SK-N-SH (cell line): ENCODE data around the gene CPNE8. TPM values are rescaled to one million over a fixed set of nuclear protein-coding genes. Genes with fewer than 3 reads are reported as not detected.

Source experiments
- CTCF ChIA-PET: fragments of 300-600, 350-600 bp; formaldehyde crosslinking; extraction: SDS; loops from one replicate; lab custom pipeline; 2021; lab: Yijun Ruan, JAX
- POLR2A ChIA-PET: fragments of 350-600 bp; sonication (Branson Sonifier 250); formaldehyde crosslinking; extraction: SDS; loops from one replicate; lab custom pipeline; 2020; ENCODE audit warnings: antibody characterized with exemption, inconsistent platforms; lab: Yijun Ruan, JAX
- DNase-seq: peaks from one replicate; pipeline ENCODE4 v3.0.0; 2012
- H2AFZ ChIP-seq: fragments of 200-600 bp; sonication (generic); 2 replicates; pipeline ENCODE4 v1.8.1; 2016; ENCODE audit warnings: antibody characterized with exemption, mild to moderate bottlenecking, low read depth
- H3F3A ChIP-seq: fragments of 200-600 bp; sonication (generic); replicated peaks from 2 replicates; pipeline ENCODE3; 2016; ENCODE audit warnings: antibody characterized with exemption, mild to moderate bottlenecking; ENCODE audit not compliant: insufficient read depth
- H3K27ac ChIP-seq, 2 experiments: fragments of 200-500 bp in 1 of 2; fragments of 200-600 bp in 1 of 2; sonication (Bioruptor generic) in 1 of 2; sonication (generic), shearing (Covaris generic) in 1 of 2; 2 replicates each; pipeline versions ENCODE4 v1.5.1 to v1.6.1; 2014 to 2016; ENCODE audit warnings: low read depth in 2 of 2, inconsistent platforms in 1 of 2, low read length in 1 of 2, mild to moderate bottlenecking in 1 of 2, mixed read lengths in 1 of 2
- H3K27me3 ChIP-seq: fragments of 200-600 bp; sonication (generic), shearing (Covaris generic); 2 replicates; pipeline ENCODE4 v1.6.1; 2016; ENCODE audit warnings: mixed run types; ENCODE audit not compliant: insufficient read depth
- H3K36me3 ChIP-seq, 2 experiments: fragments of 200-500 bp in 1 of 2; fragments of 200-600 bp in 1 of 2; sonication (Bioruptor generic) in 1 of 2; sonication (generic) in 1 of 2; replicated peaks in 1 of 2; 2 replicates each; pipeline versions ENCODE3 to v1.5.1; 2014 to 2016; ENCODE audit warnings: low read length in 1 of 2, mild to moderate bottlenecking in 1 of 2; ENCODE audit not compliant: insufficient read depth in 2 of 2, control insufficient read depth in 1 of 2
- H3K4me1 ChIP-seq, 2 experiments: fragments of 200-500 bp in 1 of 2; fragments of 200-600 bp in 1 of 2; sonication (Bioruptor generic) in 1 of 2; sonication (generic), shearing (Covaris generic) in 1 of 2; 2 replicates each; pipeline versions ENCODE4 v1.5.1 to v1.6.1; 2014 to 2016; ENCODE audit warnings: low read depth in 1 of 2, low read length in 1 of 2, mixed run types in 1 of 2; ENCODE audit not compliant: insufficient read depth in 2 of 2, control insufficient read depth in 1 of 2
- H3K4me2 ChIP-seq: fragments of 200-600 bp; sonication (generic), shearing (Covaris generic); 2 replicates; pipeline ENCODE4 v1.6.1; 2017; ENCODE audit warnings: mixed run types
- H3K4me3 ChIP-seq, 2 experiments: fragments of 200-500 bp in 1 of 2; fragments of 200-600 bp in 1 of 2; sonication (Bioruptor generic) in 1 of 2; sonication (generic), shearing (Covaris generic) in 1 of 2; 2 replicates each; pipeline versions ENCODE4 v1.5.1 to v1.8.1; 2014 to 2016; ENCODE audit warnings: low read depth in 2 of 2, inconsistent platforms in 1 of 2, low read length in 1 of 2, mild to moderate bottlenecking in 1 of 2, mixed read lengths in 1 of 2, moderate library complexity in 1 of 2
- H3K79me2 ChIP-seq: fragments of 200-600 bp; sonication (generic); 2 replicates; pipeline ENCODE4 v1.8.1; 2017; ENCODE audit warnings: mild to moderate bottlenecking; ENCODE audit not compliant: insufficient read depth
- H3K9ac ChIP-seq: fragments of 200-600 bp; sonication (generic); 2 replicates; pipeline ENCODE4 v1.6.1; 2017; ENCODE audit warnings: mixed run types
- H3K9me2 ChIP-seq: fragments of 200-600 bp; sonication (generic); 2 replicates; pipeline ENCODE4 v1.6.1; 2017; ENCODE audit warnings: mixed run types
- H3K9me3 ChIP-seq: fragments of 200-600 bp; sonication (generic); 2 replicates; pipeline ENCODE4 v1.6.1; 2017; ENCODE audit warnings: mixed run types, mild to moderate bottlenecking, moderate library complexity
- H4K20me1 ChIP-seq: fragments of 200-600 bp; sonication (generic); 2 replicates; pipeline ENCODE4 v1.6.1; 2017; ENCODE audit warnings: mild to moderate bottlenecking, mixed run types; ENCODE audit not compliant: insufficient read depth
- EZH2phosphoT487 ChIP-seq: fragments of 200-600 bp; sonication (generic); IDR thresholded peaks from 2 replicates; pipeline ENCODE4 v1.6.1; 2017; ENCODE audit warnings: low read depth, mixed run types, mild to moderate bottlenecking, antibody characterized with exemption, moderate library complexity, borderline replicate concordance
- FOXM1 ChIP-seq: IDR thresholded peaks from 2 replicates; pipeline ENCODE4 v1.4.0; 2012; ENCODE audit warnings: low read depth, mild to moderate bottlenecking
- MEF2A ChIP-seq: IDR thresholded peaks from 2 replicates; pipeline ENCODE4 v1.4.0; 2012; ENCODE audit warnings: low read depth, borderline replicate concordance
- MXI1 ChIP-seq: IDR thresholded peaks from 2 replicates; pipeline ENCODE4 v1.6.1; 2012; ENCODE audit warnings: mild to moderate bottlenecking, low read depth, low read length, improper control_type of control experiment
- NFIC ChIP-seq: IDR thresholded peaks from 2 replicates; pipeline ENCODE4 v1.4.0; 2012; ENCODE audit warnings: borderline replicate concordance
- RAD21 ChIP-seq: IDR thresholded peaks from 2 replicates; pipeline ENCODE4 v1.6.1; 2012; ENCODE audit warnings: mild to moderate bottlenecking, low read length
- RFX5 ChIP-seq: IDR thresholded peaks from 2 replicates; pipeline ENCODE4 v1.6.1; 2012; ENCODE audit warnings: mild to moderate bottlenecking, improper control_type of control experiment, low read length
- RXRA ChIP-seq: IDR thresholded peaks from 2 replicates; pipeline ENCODE4 v1.4.0; 2012; ENCODE audit warnings: low read depth, mild to moderate bottlenecking, borderline replicate concordance
- SMC3 ChIP-seq: IDR thresholded peaks from 2 replicates; pipeline ENCODE4 v1.6.1; 2012; ENCODE audit warnings: low read depth, low read length, improper control_type of control experiment
- USF1 ChIP-seq: IDR thresholded peaks from 2 replicates; pipeline ENCODE4 v1.4.0; 2012; ENCODE audit warnings: low read depth, borderline replicate concordance
- USF2 ChIP-seq: fragments of 150-350 bp; IDR thresholded peaks from 2 replicates; pipeline ENCODE4 v1.6.1; 2017; ENCODE audit warnings: antibody characterized with exemption, low read length, low read depth, borderline replicate concordance
- YY1 ChIP-seq: IDR thresholded peaks from 2 replicates; pipeline ENCODE4 v1.4.0; 2012; ENCODE audit warnings: low read depth, mild to moderate bottlenecking
- ZBTB33 ChIP-seq: IDR thresholded peaks from 2 replicates; pipeline ENCODE4 v1.4.0; 2012; ENCODE audit warnings: low read depth, borderline replicate concordance
- whole genome bisulfite sequencing: methylation state at CpG from one replicate; pipeline ENCODE4 v1.1.6; 2017; ENCODE audit warnings: low lambda C conversion rate; 5-methylcytosine and 5-hydroxymethylcytosine counted together
- polyA plus RNA-seq, 3 experiments: library from polyadenylated mRNA; depleted of rRNA; stranded (reverse); fragments of >200 nt; gene quantifications; 2 replicates each; pipeline ENCODE4 v1.2.3, GENCODE V29; 2012

CPNE8 gene
- polyA plus RNA-seq, 1 of the 3 experiments (the other 2 are of a cell fraction), result not detected

DNA sequence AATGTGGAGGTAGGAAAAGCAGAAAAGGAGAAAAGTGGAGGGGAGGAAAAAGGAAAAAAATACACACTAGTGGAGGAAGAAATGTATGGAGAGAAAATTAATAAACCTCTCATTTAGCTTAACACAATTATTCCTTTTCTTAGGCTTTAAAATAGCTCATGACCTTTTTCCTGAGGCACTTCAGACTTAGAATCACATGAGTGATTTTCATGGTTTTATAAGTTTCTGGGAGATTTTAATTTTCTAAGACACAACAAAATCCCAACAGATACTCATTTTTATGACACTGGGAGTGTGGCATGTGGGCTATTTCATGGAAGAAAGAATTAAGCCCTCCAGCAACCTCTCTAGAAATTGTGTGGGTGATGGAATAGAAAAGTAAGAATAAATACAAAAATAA lies 214.7 kb downstream of the CPNE8 start:
- POLR2A ChIA-PET, result no interaction called here
- no peak overlapping the region for H3K27ac ChIP-seq
- CTCF ChIA-PET, result interaction anchor here (0.7 kb wide), 1 partner anchor 55 kb away, joined by 3 read pairs; no protein-coding TSS in a partner anchor

GRCh38 chr12:38689704-38690103 lies 215.7 kb downstream of the CPNE8 start:
- H3K36me3 ChIP-seq, result no peaks in the 10 kb centered on the region
- TF ChIP-seq YY1 (no peak), RFX5 (no peak), ZBTB33 (no peak), MEF2A (no peak), MXI1 (no peak), USF2 (no peak), RXRA (no peak), SMC3 (no peak), FOXM1 (no peak), RAD21 (no peak), USF1 (no peak), NFIC (no peak)
- TF ChIP-seq, all 33 proteins: peak for 0
- no peak overlapping the region for H3K4me2 ChIP-seq
- H2AFZ ChIP-seq, result no peak overlapping the region
- H3K9me3 ChIP-seq, result no peaks in the 10 kb centered on the region
- ChIA-PET POLR2A (no interaction called here), CTCF (no interaction called here)
- H3K4me1 ChIP-seq, result no peaks in the 10 kb centered on the region
- no peaks in the 10 kb centered on the region for H3K9me2 ChIP-seq
- no peak overlapping the region for H3K9ac ChIP-seq
- no peaks in the 10 kb centered on the region for H3F3A ChIP-seq
- H3K4me3 ChIP-seq, result no peak overlapping the region
- DNase-seq, result no peak
- H3K27ac ChIP-seq, result no peak overlapping the region
- H3K27me3 ChIP-seq, result no peaks in the 10 kb centered on the region
- 46% methylated on average over 5 of the region's 5 CpGs for WGBS
- no peaks in the 10 kb centered on the region for H3K79me2 ChIP-seq
- H4K20me1 ChIP-seq, result no peaks in the 10 kb centered on the region

More for the DNA sequence above, 214.7 kb downstream of the CPNE8 start:
- H3K4me3 ChIP-seq, result no peak overlapping the region
- no peaks in the 10 kb centered on the region for H3K9me3 ChIP-seq
- H3F3A ChIP-seq, result no peaks in the 10 kb centered on the region
- H3K9me2 ChIP-seq, result no peaks in the 10 kb centered on the region
- no peak for TF ChIP-seq EZH2phosphoT487
- H2AFZ ChIP-seq, result no peak overlapping the region
- H3K9ac ChIP-seq, result no peak overlapping the region
- H3K4me1 ChIP-seq, result no peaks in the 10 kb centered on the region
- H3K4me2 ChIP-seq, result no peak overlapping the region
- H3K27me3 ChIP-seq, result no peaks in the 10 kb centered on the region
- H4K20me1 ChIP-seq, result no peaks in the 10 kb centered on the region
- H3K79me2 ChIP-seq, result no peaks in the 10 kb centered on the region
- no peak for DNase-seq
- no peaks in the 10 kb centered on the region for H3K36me3 ChIP-seq
